HepG2 (cell line): ENCODE results near the gene ALG8. TPM values are rescaled to one million over a fixed set of nuclear protein-coding genes. Genes with fewer than 3 reads are reported as not detected.

Source experiments
- CEBPB ChIP-seq: IDR thresholded peaks from 2 replicates; pipeline ENCODE4 v1.6.1; 2011; ENCODE audit warnings: low read depth, low read length, improper control_type of control experiment, borderline replicate concordance
- RORA ChIP-seq: sonication (generic); formaldehyde crosslinking; IDR thresholded peaks from 2 replicates; pipeline ENCODE4 v1.5.0; 2020; ENCODE audit warnings: mild to moderate bottlenecking, missing genetic modification reagents, moderate library complexity
- ZNF33B ChIP-seq: sonication (generic); formaldehyde crosslinking; IDR thresholded peaks from 2 replicates; pipeline ENCODE4 v1.5.1; 2020; ENCODE audit warnings: mild to moderate bottlenecking, missing genetic modification reagents
- ZNF660 ChIP-seq: sonication (generic); formaldehyde crosslinking; IDR thresholded peaks from 2 replicates; pipeline ENCODE4 v1.5.1; 2020; ENCODE audit warnings: mild to moderate bottlenecking, low read depth, missing genetic modification reagents, borderline replicate concordance
- polyA plus RNA-seq, 8 experiments: library from polyadenylated mRNA; depleted of rRNA in 3 of 8; stranded (reverse) in 7 of 8; unstranded in 1 of 8; fragments of >200 nt; fragmentation: Illumina TruSeq in 4 of 8; extraction: Trizol in 4 of 8; gene quantifications; 2 replicates each; pipeline versions ENCODE4 v1.2.1 to v1.2.3, GENCODE V29; 2011 to 2016; ENCODE audit warnings: low read depth in 4 of 8, missing spikeins in 1 of 8, mixed read lengths in 1 of 8; ENCODE audit not compliant: insufficient read depth in 1 of 8
- total RNA-seq, 5 experiments: library from RNA; depleted of rRNA; stranded (reverse); fragments of >200 nt; fragmentation: Illumina TruSeq; extraction: Trizol; gene quantifications; 2 replicates each; pipeline ENCODE4 v1.2.3, GENCODE V29; 2016; ENCODE audit warnings: low read depth in 1 of 5
- TF ChIP-seq, protein P1 (sequence below): sonication (generic); formaldehyde crosslinking; IDR thresholded peaks from 2 replicates; pipeline ENCODE4 v1.5.1; 2020; ENCODE audit warnings: mild to moderate bottlenecking, missing genetic modification reagents, moderate library complexity
- TF ChIP-seq, protein P2 (sequence below): sonication (generic); formaldehyde crosslinking; IDR thresholded peaks from 2 replicates; pipeline ENCODE4 v1.5.0; 2020; ENCODE audit warnings: missing genetic modification reagents

Gene ALG8
- total and polyA plus RNA-seq, 2 of the 13 experiments (the other 11 are each of a cell fraction or from before 2014, with no cell fraction given) = 75.8 to 88.0 TPM

DNA sequence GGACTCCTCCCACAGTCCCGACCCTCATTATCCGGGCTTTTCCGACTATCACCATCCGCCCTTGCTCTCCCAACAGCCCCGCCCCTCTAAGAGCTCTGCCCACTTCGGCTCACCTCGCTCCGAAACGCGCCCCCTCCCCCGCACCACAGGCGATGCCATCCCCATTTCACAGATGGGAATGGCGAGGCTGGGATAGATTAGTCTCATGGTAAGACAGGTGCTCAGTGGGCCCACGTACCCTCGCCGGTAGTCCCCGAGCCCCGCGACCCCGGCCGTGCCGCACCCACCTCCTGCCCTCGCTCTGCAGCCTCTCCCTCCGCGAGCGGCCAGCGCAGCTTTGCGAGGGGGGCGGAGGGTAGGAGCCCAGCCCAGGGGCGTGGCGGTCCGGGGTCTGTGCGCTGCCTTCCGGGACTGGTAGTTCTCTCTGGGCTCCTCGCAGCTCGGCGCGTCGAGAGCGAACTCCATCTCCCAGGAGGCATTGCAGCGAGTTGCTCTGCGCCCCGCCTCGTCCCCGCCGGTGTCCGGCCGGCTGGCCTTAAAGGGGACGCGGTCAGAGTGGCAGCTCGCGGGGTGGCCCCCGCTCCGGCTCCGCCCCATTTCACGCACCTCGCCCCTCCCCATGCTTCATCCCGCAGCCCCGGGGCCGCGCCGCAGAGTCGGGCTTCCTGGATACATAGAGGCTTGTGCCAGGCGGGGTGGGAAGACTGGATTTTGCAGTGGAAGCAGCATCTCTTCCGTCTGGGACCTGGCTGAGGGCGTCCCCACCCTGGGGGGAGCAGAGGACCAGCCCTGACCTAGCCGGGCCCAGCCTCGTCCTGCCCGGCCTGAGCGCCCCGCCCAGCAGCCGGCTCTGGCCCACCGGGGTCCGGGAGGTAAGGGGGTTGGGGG is 49.1 kb upstream of the ALG8 start, which contains the start of the genes KCTD21 and USP35 (continued):
- TF ChIP-seq, protein P1, sequence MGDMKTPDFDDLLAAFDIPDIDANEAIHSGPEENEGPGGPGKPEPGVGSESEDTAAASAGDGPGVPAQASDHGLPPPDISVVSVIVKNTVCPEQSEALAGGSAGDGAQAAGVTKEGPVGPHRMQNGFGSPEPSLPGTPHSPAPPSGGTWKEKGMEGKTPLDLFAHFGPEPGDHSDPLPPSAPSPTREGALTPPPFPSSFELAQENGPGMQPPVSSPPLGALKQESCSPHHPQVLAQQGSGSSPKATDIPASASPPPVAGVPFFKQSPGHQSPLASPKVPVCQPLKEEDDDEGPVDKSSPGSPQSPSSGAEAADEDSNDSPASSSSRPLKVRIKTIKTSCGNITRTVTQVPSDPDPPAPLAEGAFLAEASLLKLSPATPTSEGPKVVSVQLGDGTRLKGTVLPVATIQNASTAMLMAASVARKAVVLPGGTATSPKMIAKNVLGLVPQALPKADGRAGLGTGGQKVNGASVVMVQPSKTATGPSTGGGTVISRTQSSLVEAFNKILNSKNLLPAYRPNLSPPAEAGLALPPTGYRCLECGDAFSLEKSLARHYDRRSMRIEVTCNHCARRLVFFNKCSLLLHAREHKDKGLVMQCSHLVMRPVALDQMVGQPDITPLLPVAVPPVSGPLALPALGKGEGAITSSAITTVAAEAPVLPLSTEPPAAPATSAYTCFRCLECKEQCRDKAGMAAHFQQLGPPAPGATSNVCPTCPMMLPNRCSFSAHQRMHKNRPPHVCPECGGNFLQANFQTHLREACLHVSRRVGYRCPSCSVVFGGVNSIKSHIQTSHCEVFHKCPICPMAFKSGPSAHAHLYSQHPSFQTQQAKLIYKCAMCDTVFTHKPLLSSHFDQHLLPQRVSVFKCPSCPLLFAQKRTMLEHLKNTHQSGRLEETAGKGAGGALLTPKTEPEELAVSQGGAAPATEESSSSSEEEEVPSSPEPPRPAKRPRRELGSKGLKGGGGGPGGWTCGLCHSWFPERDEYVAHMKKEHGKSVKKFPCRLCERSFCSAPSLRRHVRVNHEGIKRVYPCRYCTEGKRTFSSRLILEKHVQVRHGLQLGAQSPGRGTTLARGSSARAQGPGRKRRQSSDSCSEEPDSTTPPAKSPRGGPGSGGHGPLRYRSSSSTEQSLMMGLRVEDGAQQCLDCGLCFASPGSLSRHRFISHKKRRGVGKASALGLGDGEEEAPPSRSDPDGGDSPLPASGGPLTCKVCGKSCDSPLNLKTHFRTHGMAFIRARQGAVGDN (CRISPR knock-in tag) = peak; percentile 90
- TF ChIP-seq ZNF660 = no peak
- 0 out of 2 replicates have a peak, but pooled peaks have one; percentile 81 for TF ChIP-seq ZNF33B (CRISPR knock-in tag)
- no peak for TF ChIP-seq RORA (CRISPR knock-in tag)
- TF ChIP-seq CEBPB = 0 out of 2 replicates have a peak, but pooled peaks have one; percentile 9
- TF ChIP-seq, protein P2, sequence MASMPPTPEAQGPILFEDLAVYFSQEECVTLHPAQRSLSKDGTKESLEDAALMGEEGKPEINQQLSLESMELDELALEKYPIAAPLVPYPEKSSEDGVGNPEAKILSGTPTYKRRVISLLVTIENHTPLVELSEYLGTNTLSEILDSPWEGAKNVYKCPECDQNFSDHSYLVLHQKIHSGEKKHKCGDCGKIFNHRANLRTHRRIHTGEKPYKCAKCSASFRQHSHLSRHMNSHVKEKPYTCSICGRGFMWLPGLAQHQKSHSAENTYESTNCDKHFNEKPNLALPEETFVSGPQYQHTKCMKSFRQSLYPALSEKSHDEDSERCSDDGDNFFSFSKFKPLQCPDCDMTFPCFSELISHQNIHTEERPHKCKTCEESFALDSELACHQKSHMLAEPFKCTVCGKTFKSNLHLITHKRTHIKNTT = 0 out of 2 replicates have a peak, but pooled peaks have one; percentile 21
